ENCODE data around the gene SERPINA4.

- no peak for TF ChIP-seq CTCF (conservative IDR thresholded peaks at IDR 0.05 in 1 of 2, IDR thresholded peaks at IDR 0.05 in 1 of 2; ENCODE audit: extremely low read depth in 1 of 2, insufficient read depth in 1 of 2, low read depth in 1 of 2, low read length in 2 of 2)
- TF ChIP-seq EZH2 (IDR thresholded peaks at IDR 0.05; ENCODE audit: borderline replicate concordance, low read length) = no peak
These were observed 37.2 kb downstream of the SERPINA4 start for GRCh38 chr14:94598506-94598815.

All from mammary epithelial cell (primary cell).